CD1c-positive myeloid dendritic cell (primary cell): ENCODE data around the gene NEK10.

Source experiments
- DNase-seq: peaks from one replicate; pipeline ENCODE4 v3.0.0-alpha.2; 2016; ENCODE audit errors: extremely low spot score

The NEK10 gene

DNA sequence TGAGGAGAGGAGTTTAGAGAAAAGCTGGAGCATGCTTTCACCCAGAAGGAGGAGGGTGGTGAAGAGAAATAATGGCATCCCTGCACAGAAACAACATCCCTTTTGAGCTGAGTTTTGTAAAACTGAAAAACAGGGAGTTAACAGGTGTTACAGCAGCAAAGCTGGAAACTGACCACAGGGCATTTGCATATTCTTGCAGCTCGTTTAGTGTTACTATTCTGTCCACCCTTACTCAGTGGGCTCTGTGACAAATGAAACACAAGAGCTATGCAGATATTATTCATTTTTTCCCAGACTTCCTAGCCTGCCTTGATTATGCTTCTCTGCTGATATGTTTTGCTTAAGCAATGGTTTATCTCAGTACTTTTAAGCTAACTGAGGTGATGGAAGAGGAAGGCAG lies 272.0 kb downstream of the NEK10 start:
- no peak for DNase-seq

DNA sequence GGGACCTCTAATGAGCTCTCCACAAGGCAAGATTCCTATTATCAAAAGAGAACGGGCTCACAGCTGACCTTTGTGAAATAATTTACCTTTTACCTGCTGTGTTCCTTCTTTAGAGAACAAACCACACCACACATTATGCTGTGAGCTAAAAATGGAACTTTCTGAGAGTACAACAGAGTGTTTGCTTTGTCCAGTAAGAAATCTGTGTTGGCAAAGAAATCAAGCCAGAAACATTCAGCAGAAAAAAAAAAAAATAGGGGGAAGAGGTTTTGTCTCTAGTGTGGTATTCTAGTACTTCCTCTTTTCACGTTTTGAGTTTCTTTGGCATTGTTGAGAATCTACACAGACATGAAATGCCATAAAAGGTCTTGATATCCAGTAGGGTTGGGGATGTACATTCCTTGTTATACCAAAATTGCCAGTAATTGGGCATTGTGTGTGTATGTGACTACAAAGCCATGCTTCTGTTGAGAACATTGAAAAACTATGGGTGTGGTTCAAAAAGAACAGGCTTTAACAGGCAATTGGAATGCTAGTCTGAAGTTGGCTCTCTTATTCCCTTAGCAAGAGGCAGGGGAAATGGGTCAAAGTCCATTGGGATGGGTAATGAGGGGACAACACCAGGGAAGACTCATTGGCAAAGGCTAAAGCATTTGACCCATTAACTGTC lies 273.5 kb downstream of the NEK10 start:
- DNase-seq = no peak

DNA sequence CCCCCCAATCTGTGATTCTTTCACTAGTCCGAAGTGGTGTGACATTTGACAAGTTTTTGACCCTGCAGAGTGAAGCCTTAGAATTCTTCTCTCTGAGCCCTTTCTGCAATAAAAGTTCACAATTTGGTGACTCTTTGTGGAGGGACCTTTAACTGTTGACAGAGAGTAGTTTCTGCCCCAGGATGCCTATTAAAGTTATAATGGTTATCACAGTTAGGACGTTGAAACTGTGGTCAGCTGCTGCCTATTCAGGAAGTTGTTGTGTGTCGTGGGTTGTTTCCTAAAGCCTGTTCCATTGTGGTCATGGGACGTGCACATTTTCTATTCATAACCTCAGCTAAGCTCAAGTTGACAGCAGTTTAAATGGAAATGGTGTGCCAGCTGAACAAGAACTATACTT lies 274.5 kb downstream of the NEK10 start:
- DNase-seq = no peak

DNA sequence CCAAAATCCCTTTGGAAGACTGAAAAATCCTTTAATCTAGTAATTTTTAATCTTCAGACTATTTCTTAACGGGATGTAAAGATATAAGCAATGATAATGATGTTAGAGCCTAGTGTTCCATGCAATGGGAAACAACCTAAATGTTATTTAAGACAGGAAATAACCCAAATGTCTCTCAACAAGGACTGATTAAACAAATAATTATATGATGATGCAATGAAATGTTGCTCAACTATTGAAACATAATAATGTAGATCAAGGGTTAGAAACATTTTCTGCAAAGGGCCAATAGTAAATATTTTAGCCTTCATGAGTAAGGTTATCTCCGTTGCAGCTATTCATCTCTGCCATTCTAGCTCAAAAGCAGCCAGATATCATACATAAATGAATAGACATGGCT lies 275.4 kb downstream of the NEK10 start:
- DNase-seq = no peak

DNA sequence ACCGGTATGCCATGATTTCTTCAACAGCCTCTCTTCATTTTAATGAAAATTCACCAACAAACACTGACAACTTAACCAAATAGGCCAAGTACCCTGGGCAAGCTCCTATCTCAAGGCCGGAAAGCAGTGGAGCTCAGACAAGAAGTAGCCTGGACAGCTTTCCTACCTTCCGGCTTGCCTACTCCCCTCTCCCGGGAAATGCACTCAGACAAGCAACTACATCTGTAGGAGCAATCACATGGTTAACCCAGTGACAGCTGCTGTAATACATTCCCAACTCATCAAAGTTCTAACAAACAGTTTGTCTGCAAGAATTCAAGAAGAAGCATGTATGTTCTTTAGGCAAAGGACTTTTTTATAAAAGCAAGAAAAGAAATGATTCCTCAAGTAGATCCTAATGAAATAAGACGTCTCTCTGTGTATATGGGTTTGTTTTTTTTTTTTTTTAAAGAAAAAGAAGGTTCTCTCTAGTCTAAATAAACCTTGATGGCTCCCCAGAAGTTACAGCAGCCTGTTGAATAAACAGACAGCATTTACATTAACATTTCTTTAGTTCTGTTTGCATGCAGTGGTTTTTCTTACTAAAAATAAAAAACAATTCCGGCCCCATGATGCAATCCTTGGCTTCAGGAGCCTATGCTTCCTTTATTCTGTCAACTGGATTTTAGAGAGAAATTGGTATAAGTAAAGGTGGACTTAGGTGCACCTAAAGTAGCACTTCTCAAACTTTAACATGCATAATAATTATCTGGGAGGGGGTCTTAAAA lies 278.7 kb downstream of the NEK10 start:
- DNase-seq = no peak

DNA sequence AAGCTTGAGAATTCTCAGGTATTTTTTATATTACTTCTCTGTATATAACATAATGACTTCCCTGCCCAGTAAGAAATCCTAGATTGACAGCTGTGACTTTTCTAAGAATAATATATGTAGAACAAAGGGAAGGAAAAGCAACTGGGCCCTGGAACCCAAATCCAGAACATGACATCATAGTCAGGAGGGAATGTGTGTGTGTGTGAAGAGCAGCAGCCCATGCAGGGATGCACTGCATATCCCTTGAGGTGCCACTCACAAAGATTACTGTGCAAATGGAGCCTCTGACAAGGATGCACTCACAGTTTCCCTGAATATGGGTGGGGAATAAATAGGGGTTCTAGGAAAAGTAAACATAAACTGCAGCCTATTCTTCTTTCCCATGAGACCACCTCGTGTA lies 279.5 kb downstream of the NEK10 start:
- DNase-seq = no peak

DNA sequence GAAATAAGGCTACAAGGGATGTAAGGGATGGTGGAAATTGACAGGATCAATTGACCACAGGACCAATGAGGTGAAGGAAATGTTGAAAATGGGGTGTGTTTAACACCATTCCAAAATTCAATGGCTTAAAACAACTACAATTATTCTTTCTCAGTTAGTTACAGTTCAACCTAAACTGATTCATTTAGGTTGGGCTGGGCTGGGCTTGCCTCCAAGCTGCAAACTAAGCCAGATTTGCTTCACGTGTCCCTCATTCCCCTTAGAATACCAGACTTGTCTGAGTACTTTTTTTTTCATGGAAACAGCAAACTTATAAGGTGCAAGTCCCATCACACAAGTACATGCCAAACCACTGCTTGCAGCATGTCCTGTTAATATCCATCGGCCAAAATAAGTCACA lies 280.1 kb downstream of the NEK10 start:
- DNase-seq = no peak

DNA sequence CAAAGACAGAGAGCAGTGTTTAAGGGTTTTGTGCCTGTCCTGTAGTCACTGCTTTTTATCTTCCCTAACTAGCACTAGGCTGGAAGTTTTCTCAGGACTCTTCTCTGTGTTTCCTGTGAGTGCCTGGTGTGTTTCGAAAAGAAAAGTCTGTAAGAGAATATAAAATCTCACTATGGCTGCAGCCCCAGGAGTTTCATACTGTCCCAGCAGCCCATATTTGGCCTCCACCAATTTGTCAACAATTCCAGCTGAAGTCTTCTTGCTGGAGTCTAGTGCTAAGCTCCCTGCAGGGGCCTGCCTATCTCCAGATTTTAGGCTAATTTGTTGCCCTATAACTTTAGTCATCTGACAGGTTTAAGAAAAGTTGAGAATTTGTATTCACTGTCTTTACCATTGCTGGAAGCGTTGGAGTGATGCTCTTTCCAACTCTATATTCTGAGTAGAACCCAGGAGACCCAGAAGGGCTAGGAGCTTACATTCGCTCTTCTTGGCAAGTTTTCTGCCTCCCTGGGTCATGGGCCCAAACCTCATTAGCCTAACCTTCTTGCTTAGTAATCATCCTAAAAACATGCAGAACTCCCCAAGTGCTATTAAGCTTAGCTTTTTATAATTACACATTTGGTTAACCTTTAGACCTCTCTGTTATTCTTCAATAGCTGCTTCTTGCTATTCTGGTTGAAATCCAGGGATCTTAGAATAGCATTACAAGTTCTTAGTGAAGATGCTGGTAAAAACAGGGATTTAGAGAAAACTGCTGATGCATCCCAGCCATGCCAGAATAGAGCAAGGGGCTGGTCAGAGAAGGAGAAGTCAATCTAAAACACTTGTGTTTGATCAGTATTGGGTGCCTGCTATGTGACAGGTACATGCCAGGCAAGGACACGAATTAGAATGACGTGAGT lies 283.1 kb downstream of the NEK10 start:
- DNase-seq = no peak

DNA sequence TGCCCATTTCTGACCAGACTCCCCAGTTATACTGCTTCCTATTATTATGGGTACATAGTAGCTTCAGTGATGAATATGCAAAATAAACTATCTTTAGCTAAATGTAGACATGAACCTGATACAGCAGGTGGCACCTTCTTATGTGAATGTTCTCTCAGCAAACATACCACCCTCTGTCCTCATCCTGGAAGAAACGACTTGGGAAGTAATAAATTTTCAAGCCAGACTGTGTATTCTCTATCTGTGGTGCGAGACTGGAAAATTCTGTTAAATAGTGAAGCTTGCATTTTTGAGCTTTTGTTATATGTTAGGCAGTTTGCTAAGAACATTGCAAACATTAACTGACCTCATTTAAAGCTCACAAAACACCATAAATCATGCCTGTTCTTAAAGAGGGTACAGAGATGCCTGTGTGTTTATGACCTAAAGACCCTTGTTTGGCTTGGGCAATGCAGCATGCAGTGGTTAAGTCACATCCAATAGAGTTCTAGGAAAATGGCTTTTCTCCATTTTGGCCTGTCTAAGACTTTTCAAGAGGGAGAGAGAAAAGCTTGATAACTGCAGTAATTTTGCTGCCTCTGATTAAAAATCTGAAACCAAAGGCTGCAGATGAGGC lies 287.1 kb downstream of the NEK10 start:
- no peak for DNase-seq

DNA sequence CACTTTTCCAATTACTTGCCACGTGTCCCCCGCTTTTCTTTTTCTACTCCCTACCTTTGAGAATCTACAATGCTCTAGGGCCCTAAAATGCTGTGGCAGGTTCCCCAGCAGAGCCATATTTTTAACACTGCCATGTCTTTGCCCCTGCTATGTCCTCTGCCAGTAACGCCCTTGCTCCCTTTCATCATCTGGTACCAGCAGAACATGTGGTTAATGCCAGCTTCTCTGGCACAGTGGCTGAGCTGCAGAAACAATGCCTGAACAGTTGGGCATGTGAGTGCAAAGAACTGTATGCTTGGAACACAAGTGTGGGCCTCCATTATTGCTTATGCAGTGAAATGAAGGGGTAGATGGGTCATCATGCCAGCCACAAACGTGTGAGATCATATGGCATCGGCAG lies 287.6 kb downstream of the NEK10 start:
- no peak for DNase-seq

DNA sequence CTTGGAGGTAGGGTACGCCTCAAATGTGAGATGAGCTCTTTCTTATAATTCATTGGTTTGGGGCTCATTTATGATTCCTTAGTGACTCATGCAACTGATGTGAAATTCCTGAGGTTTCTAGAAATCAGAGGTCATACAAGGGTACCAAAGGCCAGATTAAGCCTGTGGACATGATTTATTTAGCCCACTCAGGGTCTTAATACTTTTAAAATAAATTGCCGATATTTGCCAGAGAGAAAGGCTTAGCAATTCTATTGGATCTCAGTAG lies 289.0 kb downstream of the NEK10 start:
- no peak for DNase-seq

DNA sequence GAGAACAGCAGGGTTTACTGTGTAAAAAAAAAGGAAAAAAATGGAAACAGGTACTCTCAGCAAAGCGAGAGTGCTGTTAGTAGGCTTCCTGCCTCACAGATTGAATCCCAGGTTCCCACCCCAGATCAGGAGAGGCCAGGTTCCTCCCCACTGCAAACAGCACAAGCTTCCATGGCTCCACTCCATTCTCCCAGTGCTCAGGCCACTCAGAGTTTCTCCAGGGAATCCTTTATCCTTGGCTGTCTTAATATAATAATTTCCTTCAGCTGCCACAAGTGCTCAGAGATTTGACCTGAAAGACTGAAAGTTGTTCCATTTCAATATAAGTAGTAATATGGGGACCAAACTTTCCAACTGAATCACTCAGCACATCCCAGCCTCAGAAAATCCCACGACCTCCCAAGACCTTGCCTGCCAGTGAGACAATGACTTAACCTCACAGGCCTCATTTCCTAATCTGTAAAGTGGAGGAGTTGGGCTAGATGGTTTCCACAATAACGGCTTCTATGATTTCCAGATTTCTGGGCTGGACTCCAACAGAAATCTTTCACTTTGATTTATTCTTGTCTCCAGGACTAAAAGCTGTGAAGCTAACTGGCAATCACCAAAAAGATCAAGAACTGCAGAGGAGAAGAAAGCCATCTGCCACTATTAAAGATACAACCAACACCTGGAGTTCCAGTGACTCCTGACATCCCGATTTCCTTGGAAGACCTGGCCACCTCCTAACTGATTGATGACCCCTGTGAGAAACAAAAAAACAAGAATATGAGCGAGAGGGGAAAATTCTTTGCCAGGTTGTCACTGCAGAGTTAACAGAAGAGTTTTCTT lies 289.5 kb downstream of the NEK10 start:
- no peak for DNase-seq

DNA sequence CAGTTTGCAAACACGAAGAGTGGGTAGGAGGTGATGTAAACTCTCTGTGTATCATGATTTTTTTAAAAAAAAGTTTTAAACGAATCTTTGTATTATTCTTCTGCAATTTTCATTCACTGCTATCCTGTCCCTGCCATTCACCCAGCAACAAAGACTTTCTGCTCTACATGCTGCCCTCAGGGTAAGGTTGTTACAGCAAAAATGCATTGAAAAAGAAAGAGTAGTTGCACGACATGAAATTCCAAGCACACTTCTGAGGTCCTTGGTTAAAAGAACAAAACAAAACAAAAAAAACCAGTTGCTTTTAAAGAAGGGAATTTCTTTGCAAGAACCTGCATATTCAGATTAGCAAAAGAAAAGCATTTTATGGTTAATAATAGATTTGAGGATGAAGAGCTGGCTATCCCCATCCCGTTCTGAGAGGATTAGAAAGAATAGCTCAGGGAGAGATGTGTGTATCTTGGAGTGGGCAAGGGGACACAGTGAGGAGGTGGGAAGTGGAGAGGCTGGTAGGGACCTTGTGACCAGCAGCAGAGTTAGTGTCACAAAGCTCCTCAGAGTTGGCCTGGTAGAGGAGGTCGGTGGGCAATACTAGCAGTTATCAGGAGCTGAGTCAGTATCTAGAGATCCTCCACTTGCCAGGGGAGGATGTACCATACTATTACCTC lies 290.8 kb downstream of the NEK10 start:
- DNase-seq = no peak

DNA sequence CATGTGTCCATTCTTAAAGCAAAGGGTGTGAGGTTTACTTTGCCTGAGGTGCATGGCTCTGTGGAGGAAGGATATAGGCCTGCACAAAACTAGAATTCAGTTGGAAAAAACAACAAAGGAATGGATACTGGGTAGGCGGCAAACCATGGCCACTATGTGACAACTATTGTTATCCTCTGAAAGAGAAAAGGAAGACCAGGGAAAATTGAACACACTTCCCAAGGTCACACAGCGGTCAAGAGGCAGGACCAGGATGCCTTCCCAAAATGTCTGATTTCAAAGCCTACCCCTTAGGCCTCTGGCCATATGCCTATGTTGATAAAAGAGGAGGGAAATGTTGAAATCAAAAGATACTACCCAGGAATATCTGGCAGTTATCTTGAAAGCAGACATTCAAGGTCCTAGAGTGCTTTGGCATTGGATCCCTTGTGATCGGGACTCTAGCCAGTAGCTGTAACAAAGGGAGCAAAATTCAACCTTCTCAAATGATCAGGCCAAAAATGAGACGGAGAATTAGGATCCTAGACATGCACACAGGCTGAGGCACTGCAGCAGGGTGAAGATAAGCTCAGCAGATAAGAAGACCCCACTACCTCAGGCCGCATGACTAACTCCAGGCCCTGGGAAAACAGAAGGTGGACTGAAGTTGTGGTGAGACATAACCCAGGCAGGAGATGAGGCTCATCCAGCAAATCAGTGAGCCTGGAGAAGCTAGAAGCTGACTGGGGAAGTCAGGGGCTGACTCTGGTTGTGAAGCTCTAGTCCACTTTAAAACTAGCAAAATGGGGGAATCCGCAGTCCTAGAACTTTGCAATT lies 292.2 kb downstream of the NEK10 start:
- no peak for DNase-seq

DNA sequence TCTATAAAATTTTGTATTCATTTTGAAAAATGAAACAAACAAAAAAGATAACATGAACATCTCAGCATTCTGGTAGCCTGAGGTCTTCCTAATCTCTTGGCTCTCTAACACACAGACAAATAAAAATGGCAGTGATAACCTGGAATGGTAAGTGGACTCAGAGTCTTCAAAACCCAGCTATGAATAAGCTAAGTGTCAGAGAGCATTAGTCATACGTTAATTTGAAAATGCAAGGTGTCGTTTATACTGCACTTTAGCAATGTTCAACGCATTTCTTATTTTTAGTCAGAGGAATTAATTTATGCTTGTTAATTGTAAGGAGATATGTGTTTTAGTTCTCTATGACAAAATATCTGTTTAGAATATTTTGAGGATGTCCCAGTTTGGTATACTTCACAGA lies 294.3 kb downstream of the NEK10 start:
- DNase-seq = no peak

DNA sequence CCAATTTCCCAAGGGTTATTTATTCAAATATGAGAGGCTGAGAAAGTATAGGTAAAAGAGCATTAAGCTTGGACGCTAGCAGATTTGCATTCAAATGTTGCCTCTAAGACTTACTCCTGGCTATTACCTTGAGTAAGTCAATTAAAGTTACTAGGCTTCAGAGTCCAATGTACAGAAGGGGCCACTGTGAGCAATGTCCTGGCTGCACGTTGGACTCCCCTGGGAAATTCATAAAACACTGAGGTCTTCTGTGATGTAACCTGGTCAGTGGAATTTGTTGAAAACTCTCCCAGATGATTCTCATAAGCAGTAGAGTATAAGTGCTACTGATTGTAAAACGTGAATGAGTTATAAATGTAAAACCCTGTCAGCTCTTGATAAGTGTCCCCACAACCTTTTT lies 295.3 kb downstream of the NEK10 start:
- no peak for DNase-seq

DNA sequence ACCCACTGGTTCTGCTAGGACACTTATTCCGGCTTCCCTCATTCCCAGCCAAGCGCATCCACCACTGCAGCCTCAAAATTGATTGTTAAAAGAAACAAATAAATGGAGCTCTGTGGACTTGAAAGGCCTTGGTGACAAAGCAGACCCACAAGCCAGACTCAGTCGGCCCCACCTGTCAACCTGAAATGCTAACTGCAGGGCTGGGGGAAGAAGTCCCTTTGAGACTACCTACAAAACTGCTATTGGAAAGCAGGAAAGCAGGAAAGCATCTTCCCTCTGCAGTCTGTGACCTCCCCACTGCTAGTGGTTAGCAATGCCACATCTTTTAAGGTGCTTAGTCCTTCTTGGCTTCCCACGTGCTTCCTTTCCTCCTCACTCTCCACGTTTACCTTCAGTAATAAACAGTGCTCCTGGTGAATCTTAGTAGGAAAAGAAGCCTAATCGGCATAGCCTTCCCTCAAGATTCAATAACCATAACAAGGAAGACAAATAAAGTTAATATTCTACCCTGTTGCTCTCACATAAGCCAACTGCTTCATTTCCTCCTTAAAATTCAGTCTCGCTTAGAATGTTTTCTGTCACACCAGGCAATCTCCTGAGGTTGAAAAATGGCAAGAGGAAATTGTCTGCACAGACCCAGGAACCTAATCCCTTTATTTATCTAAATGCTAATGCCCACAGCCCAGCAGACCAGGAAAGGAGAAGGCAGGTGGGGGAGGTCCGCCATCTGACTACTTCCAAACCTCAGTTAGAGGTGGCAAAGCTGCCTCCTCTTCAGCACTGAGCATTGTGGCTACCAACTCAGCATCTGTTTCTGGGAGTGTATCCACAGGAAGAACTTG lies 296.2 kb downstream of the NEK10 start:
- no peak for DNase-seq

DNA sequence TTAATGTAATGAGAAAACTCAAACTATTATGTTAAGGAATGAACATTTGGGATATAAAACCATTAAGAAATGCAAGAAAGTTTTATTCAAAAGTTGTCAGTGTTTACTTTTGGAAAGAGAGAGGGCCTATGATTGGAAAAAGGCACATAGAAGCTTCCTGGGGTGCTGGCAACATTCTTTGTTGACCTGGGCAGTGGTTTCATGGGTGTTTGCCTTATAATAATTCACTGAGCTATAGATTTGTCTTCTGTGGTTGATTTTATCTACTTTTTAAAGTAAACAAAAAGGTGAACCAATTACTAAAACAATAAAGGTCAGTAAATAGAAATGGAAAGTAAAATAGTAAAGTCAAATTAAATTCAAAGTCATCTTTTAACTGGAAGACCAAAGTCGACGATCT lies 308.8 kb downstream of the NEK10 start:
- DNase-seq = no peak
